Ascending aorta (tissue), 2 donors: Measurements from ENCODE around the gene THEM5. TPM values are rescaled to one million over a fixed set of nuclear protein-coding genes. Genes with fewer than 3 reads are reported as not detected.
"Not testable (repeated sequence)": the region's sequence is repeated elsewhere in the genome, so short reads cannot be mapped to it uniquely, and the experiment has no call there.

ENCODE experiments used
- DNase-seq, 2 donors: peaks; one replicate each; pipeline ENCODE4 v3.0.0-alpha.2; 2019; ENCODE audit warnings: low spot score in 2 of 2
- H3K27ac ChIP-seq, 2 donors: fragments of 200-600 bp; sonication (generic); one replicate each; pipeline ENCODE4 v1.5.1; 2016 to 2017; ENCODE audit warnings: mild to moderate bottlenecking in 1 of 2
- H3K27me3 ChIP-seq: fragments of 200-600 bp; sonication (generic); one replicate; pipeline ENCODE4 v1.5.1; 2017
- H3K36me3 ChIP-seq, 2 donors: fragments of 200-600 bp; sonication (generic); one replicate each; pipeline ENCODE4 v1.5.1; 2016
- H3K4me1 ChIP-seq, 2 donors: fragments of 200-600 bp; sonication (generic); one replicate each; pipeline ENCODE4 v1.5.1; 2016 to 2017; ENCODE audit warnings: mild to moderate bottlenecking in 1 of 2
- H3K4me3 ChIP-seq, 2 donors: fragments of 200-600 bp; sonication (generic); one replicate each; pipeline ENCODE4 v1.5.1; 2016 to 2017; ENCODE audit warnings: mild to moderate bottlenecking in 1 of 2
- H3K9me3 ChIP-seq, 2 donors: fragments of 200-600 bp; sonication (generic); one replicate each; pipeline ENCODE4 v1.5.1; 2016
- CTCF ChIP-seq, 3 experiments: fragments of 200-600 bp in 2 of 3; fragments of 450-650 bp in 1 of 3; sonication (generic) in 2 of 3; IDR thresholded peaks; one replicate each; pipeline ENCODE4 v1.5.1; 2016 to 2019; ENCODE audit warnings: antibody characterized with exemption in 3 of 3, mild to moderate bottlenecking in 1 of 3, moderate library complexity in 1 of 3
- intact Hi-C: fragments of 100-400 bp; cut with DNase I; formaldehyde crosslinking; loops from one replicate; pipeline ENCODE4 v1.15.1; 2023
- total RNA-seq: library from RNA; depleted of rRNA; stranded (reverse); fragments of >200 nt; gene quantifications from one replicate; pipeline ENCODE4 v1.1.0, GENCODE V29; 2016

Gene THEM5
- total RNA-seq, 1 donor from 2014 or later = not detected

- peaks cover 14 to 43% of the 10 kb centered on the region in 2 donors for H3K36me3 ChIP-seq
- no peak for TF ChIP-seq CTCF (IDR thresholded peaks at IDR 0.05)
- no peak overlapping the region for H3K27ac ChIP-seq
- no peak for DNase-seq
- intact Hi-C loops = no loop called here
- no peaks in the 10 kb centered on the region for H3K9me3 ChIP-seq
- H3K4me3 ChIP-seq = no peak overlapping the region
- H3K27me3 ChIP-seq = no peaks in the 10 kb centered on the region
- H3K4me1 ChIP-seq = no peaks in the 10 kb centered on the region
Measured at GRCh38 chr1:151892190-151892589, 38.7 kb upstream of the THEM5 start.

- Histone ChIP-seq H3K4me3 (no peak overlapping the region), H3K9me3 (no peaks in the 10 kb centered on the region), H3K36me3 (peaks cover 14 to 46% of the 10 kb centered on the region in 2 donors), H3K27me3 (no peaks in the 10 kb centered on the region), H3K27ac (no peak overlapping the region), H3K4me1 (no peaks in the 10 kb centered on the region)
- no peak for TF ChIP-seq CTCF (IDR thresholded peaks at IDR 0.05)
- intact Hi-C loops = no loop called here
- DNase-seq = no peak
Measured at GRCh38 chr1:151891512-151891911, 38.0 kb upstream of the THEM5 start.

- DNase-seq = no peak
- Histone ChIP-seq H3K36me3 (peaks cover 13 to 43% of the 10 kb centered on the region in 2 donors), H3K9me3 (no peaks in the 10 kb centered on the region), H3K4me3 (no peak overlapping the region), H3K27me3 (no peaks in the 10 kb centered on the region), H3K4me1 (no peaks in the 10 kb centered on the region), H3K27ac (no peak overlapping the region)
- intact Hi-C loops = no loop called here
- peak in 2 of 3 experiments; percentile 8 to 27 for TF ChIP-seq CTCF (IDR thresholded peaks at IDR 0.05)
Measured at GRCh38 chr1:151888972-151889570, 35.6 kb upstream of the THEM5 start.

- intact Hi-C loops = no loop called here
- no peaks in the 10 kb centered on the region for H3K27me3 ChIP-seq
- H3K36me3 ChIP-seq = peaks cover 10 to 27% of the 10 kb centered on the region in 2 donors
- H3K27ac ChIP-seq = no peak overlapping the region
- no peak for TF ChIP-seq CTCF (IDR thresholded peaks at IDR 0.05)
- H3K4me3 ChIP-seq = no peak overlapping the region
- H3K9me3 ChIP-seq = no peaks in the 10 kb centered on the region
- H3K4me1 ChIP-seq = no peaks in the 10 kb centered on the region
- no peak for DNase-seq
Measured at GRCh38 chr1:151887028-151887427, 33.5 kb upstream of the THEM5 start.

- no peak overlapping the region for H3K27ac ChIP-seq
- H3K27me3 ChIP-seq = no peaks in the 10 kb centered on the region
- no peaks in the 10 kb centered on the region for H3K4me1 ChIP-seq
- TF ChIP-seq CTCF (IDR thresholded peaks at IDR 0.05) = no peak
- no peak for DNase-seq
- no peaks in the 10 kb centered on the region for H3K9me3 ChIP-seq
- peaks cover 10 to 23% of the 10 kb centered on the region in 2 donors for H3K36me3 ChIP-seq
- H3K4me3 ChIP-seq = no peak overlapping the region
- intact Hi-C loops = no loop called here
Measured at GRCh38 chr1:151885479-151885878, 32.0 kb upstream of the THEM5 start.

- H3K36me3 ChIP-seq = peaks cover 10 to 23% of the 10 kb centered on the region in 2 donors
- H3K27ac ChIP-seq, intact Hi-C loops, H3K4me3 ChIP-seq, DNase-seq, H3K9me3 ChIP-seq, H3K4me1 ChIP-seq, H3K27me3 ChIP-seq: not testable (repeated sequence)
Measured at GRCh38 chr1:151884879-151885278, 31.4 kb upstream of the THEM5 start.

GRCh38 chr1:151884445-151884844, 30.9 kb upstream of the THEM5 start:
- peaks cover 10 to 23% of the 10 kb centered on the region in 2 donors for H3K36me3 ChIP-seq
- H3K27me3 ChIP-seq, H3K9me3 ChIP-seq, intact Hi-C loops, H3K27ac ChIP-seq, DNase-seq, H3K4me1 ChIP-seq, H3K4me3 ChIP-seq: not testable (repeated sequence)

GRCh38 chr1:151883898-151884297, 30.4 kb upstream of the THEM5 start:
- DNase-seq, H3K27ac ChIP-seq, H3K4me1 ChIP-seq, H3K9me3 ChIP-seq, intact Hi-C loops, H3K4me3 ChIP-seq, H3K27me3 ChIP-seq: not testable (repeated sequence)
- peaks cover 10 to 23% of the 10 kb centered on the region in 2 donors for H3K36me3 ChIP-seq

GRCh38 chr1:151882918-151883317, 29.4 kb upstream of the THEM5 start:
- intact Hi-C loops, H3K4me1 ChIP-seq, H3K4me3 ChIP-seq, DNase-seq, H3K9me3 ChIP-seq, H3K27ac ChIP-seq, H3K27me3 ChIP-seq: not testable (repeated sequence)
- H3K36me3 ChIP-seq = peaks cover 8 to 15% of the 10 kb centered on the region in 2 donors
